Measurements from ENCODE around the gene MLPH. TPM values are rescaled to one million over a fixed set of nuclear protein-coding genes. Genes with fewer than 3 reads are reported as not detected.

The MLPH gene
- total and polyA plus RNA-seq, 4 donors: 1.6 to 25.9 (median 22.3) TPM

- TF ChIP-seq CTCF (IDR thresholded peaks at IDR 0.05; ENCODE audit: low read depth, low read length, missing input control) (no peak), MAX (IDR thresholded peaks at IDR 0.05) (no peak), JUND (IDR thresholded peaks at IDR 0.05) (no peak), HNF4G (IDR thresholded peaks at IDR 0.05) (no peak), EGR1 (IDR thresholded peaks at IDR 0.05; ENCODE audit: low read depth in 2 of 2) (no peak), TAF1 (conservative IDR thresholded peaks at IDR 0.05) (no peak)
Observed at GRCh38 chr2:237576974-237577373, 89.9 kb downstream of the MLPH start (continued).

GRCh38 chr2:237577458-237577857 lies 90.4 kb downstream of the MLPH start:
- peaks cover 5 to 19% (median 14%) of the 10 kb centered on the region in 4 donors for H3K36me3 ChIP-seq (ENCODE audit: control insufficient read depth in 4 of 4, insufficient read depth in 3 of 4, low read depth in 1 of 4, low read length in 3 of 4)
- no peak overlapping the region for H3K4me3 ChIP-seq (ENCODE audit: low read depth in 1 of 3, low read length in 3 of 3)
- no peak overlapping the region for H3K9ac ChIP-seq (ENCODE audit: low read depth in 1 of 2, low read length in 2 of 2)
- no peaks in the 10 kb centered on the region for H3K27me3 ChIP-seq (ENCODE audit: control insufficient read depth in 4 of 4, insufficient read depth in 4 of 4, low read length in 3 of 4)
- 95% methylated on average over 10 of the region's 10 CpGs for WGBS
- DNase-seq (ENCODE audit: low spot score): no peak
- H3K27ac ChIP-seq (ENCODE audit: low read depth in 1 of 2, low read length in 2 of 2): no peak overlapping the region
- H3K4me1 ChIP-seq (ENCODE audit: control insufficient read depth in 4 of 4, insufficient read depth in 4 of 4, low read length in 3 of 4): peaks cover 4 to 24% (median 16%) of the 10 kb centered on the region in 4 donors
- H3K9me3 ChIP-seq (ENCODE audit: control insufficient read depth in 4 of 4, low read length in 3 of 4): no peaks in the 10 kb centered on the region
- TF ChIP-seq CTCF (IDR thresholded peaks at IDR 0.05; ENCODE audit: low read depth, low read length, missing input control) (no peak), NR2F2 (IDR thresholded peaks at IDR 0.05) (no peak), FOXA1 (IDR thresholded peaks at IDR 0.05) (no peak), RXRA (IDR thresholded peaks at IDR 0.05) (no peak), HNF4G (IDR thresholded peaks at IDR 0.05) (no peak), TAF1 (conservative IDR thresholded peaks at IDR 0.05) (no peak), YY1 (IDR thresholded peaks at IDR 0.05) (no peak), FOXA2 (IDR thresholded peaks at IDR 0.05) (no peak), ZBTB33 (IDR thresholded peaks at IDR 0.05) (no peak)

- Histone ChIP-seq H3K4me3 (ENCODE audit: low read depth in 1 of 3, low read length in 3 of 3) (no peak overlapping the region), H3K9me3 (ENCODE audit: control insufficient read depth in 4 of 4, low read length in 3 of 4) (no peaks in the 10 kb centered on the region), H3K36me3 (ENCODE audit: control insufficient read depth in 4 of 4, insufficient read depth in 3 of 4, low read depth in 1 of 4, low read length in 3 of 4) (peaks cover 5 to 19% (median 14%) of the 10 kb centered on the region in 4 donors), H3K4me1 (ENCODE audit: control insufficient read depth in 4 of 4, insufficient read depth in 4 of 4, low read length in 3 of 4) (peaks cover 0 to 22% (median 17%) of the 10 kb centered on the region in 4 donors), H3K27ac (ENCODE audit: low read depth in 1 of 2, low read length in 2 of 2) (no peak overlapping the region), H3K9ac (ENCODE audit: low read depth in 1 of 2, low read length in 2 of 2) (no peak overlapping the region), H3K27me3 (ENCODE audit: control insufficient read depth in 4 of 4, insufficient read depth in 4 of 4, low read length in 3 of 4) (no peaks in the 10 kb centered on the region)
- TF ChIP-seq MAX (IDR thresholded peaks at IDR 0.05) (no peak), SP1 (IDR thresholded peaks at IDR 0.05) (no peak), TAF1 (conservative IDR thresholded peaks at IDR 0.05) (no peak), EGR1 (IDR thresholded peaks at IDR 0.05; ENCODE audit: low read depth in 2 of 2) (no peak), ATF3 (IDR thresholded peaks at IDR 0.05) (no peak), FOXA1 (IDR thresholded peaks at IDR 0.05) (no peak), REST (IDR thresholded peaks at IDR 0.05) (no peak), YY1 (IDR thresholded peaks at IDR 0.05) (no peak), HNF4A (conservative IDR thresholded peaks at IDR 0.05) (no peak), GABPA (IDR thresholded peaks at IDR 0.05 in 1 of 2, conservative IDR thresholded peaks at IDR 0.05 in 1 of 2) (no peak), HNF4G (IDR thresholded peaks at IDR 0.05) (no peak)
- 93% methylated on average over 26 of the region's 26 CpGs for WGBS
- no peak for DNase-seq (ENCODE audit: low spot score)
Observed at GRCh38 chr2:237577956-237578870, 91.2 kb downstream of the MLPH start.
